RPMI8226 (cell line): ENCODE measurements around the gene FCGR2B.
"Not testable (repeated sequence)": the region's sequence is repeated elsewhere in the genome, so short reads cannot be mapped to it uniquely, and the experiment has no call there.

Experiments
- DNase-seq: peaks from one replicate; pipeline ENCODE4 v3.0.0-alpha.2; 2015

The FCGR2B gene

GRCh38 chr1:161706482-161707347 is 43.8 kb downstream of the FCGR2B start, which contains the start of gene FCRLA:
FCRLA (plus strand) TSS chr1:161707229; CDS start chr1:161707265, 36 bp downstream.
- peak; percentile 60 for DNase-seq

DNA sequence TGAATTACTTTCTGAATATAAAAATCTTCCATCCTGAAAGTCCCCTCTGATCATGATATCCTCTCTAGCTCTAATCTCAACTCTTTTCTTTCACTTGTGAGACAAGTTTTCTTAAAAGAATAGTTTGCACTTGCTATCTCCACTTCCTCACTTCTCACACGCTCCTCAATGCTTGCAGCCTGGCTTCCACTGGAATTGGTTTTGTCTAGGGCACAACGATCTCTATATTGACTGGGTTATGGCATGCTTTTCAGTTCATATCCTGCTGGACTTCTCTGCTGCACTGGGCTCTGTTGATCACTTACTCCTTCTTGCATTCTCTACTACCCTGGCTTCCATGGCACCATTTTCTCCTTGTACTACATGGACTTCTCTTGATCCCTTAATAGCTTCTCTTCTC is 44.6 kb downstream of the FCGR2B start:
- DNase-seq, result no peak

DNA sequence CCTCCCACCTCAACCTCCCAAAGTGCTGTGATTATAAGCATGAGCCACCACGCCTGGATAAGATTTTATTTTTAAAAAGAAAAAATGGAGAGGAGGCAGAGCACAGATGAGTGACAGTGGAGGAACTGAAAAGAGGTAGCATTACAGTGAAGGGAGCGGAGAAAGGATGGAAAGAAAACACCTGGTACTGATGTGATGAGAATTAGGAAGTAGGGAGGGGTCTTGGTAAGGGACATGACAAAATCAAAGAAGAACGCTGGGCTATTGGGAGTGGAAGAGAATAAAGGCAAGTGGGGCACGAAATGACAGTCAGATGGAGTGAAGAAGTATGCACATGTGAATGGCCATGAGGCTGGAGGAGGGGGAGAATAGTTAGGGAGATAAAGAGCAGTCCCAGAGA is 46.4 kb downstream of the FCGR2B start:
- DNase-seq, result no peak

DNA sequence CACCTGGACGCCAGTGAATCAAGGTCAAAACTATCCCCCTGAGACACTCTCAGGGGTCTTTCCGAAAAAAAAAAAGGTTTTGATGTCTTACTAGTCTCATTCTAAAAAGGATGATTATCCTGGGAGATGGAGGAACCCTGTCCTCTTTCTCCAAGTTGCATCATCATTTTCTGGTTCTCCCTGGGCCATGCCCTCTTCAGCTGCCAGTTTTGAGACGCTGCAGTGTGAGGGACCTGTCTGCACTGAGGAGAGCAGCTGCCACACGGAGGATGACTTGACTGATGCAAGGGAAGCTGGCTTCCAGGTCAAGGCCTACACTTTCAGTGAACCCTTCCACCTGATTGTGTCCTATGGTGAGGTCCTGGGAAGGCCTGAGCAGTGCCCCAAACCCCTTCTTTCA is 47.6 kb downstream of the FCGR2B start:
- no peak for DNase-seq

- peak; percentile 65 for DNase-seq
These were observed 55.8 kb downstream of the FCGR2B start for GRCh38 chr1:161718559-161719324.

GRCh38 chr1:161719325-161719611 is 56.3 kb downstream of the FCGR2B start:
- no peak for DNase-seq

DNA sequence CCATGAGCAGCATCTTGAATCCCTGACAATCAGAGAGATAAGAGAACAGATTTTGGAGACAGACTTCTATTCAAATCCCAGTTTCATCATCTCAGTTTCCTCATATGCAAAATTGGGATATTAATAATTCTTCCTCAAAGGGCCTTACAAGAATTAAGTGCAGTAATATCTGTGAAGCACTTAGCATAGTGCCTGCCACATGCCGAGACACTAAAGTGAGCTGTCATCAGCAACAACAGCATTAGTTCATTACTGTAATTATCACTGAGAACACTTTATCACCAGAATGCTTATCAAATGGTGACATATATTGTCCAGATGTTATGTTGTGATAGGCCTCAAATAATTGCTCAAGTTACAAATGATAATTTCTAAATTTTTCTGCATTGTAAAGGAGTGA is 57.5 kb downstream of the FCGR2B start:
- DNase-seq, result no peak

- DNase-seq, result no peak
These were observed 58.2 kb downstream of the FCGR2B start, which contains the start of gene FCRLB for GRCh38 chr1:161720956-161721737. FCRLB (plus strand) TSS chr1:161721544; CDS start chr1:161722673, 1,129 bp downstream.

DNA sequence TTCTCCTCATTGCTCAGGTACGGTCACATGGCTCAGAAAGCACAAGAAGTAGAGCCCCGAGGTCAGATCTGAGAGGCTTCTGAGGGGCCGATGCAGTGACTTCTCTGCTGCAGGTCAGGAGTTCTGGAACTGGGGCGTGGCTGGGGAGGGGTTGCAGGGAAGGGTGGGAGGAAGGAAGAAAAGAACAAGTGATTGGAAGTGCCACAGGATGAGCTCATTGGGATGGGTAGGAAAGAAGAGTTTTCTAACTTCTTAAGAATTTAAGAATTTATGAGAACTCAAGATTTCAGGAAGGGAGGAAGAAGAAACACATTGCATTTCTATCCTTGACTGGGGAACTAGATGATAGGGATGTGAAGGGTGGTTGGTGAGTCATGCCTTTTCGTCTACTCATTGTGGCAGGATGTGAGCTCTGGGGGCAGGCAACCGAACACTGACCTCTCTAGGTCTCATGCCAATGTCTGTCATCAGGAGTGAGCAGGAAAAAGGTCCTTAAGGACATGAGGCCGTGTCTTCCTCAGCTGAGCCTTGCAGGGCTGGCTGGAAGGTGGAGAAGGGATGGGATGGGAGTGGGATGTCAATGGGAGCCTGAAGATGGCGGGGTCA is 58.9 kb downstream of the FCGR2B start:
- DNase-seq, result no peak

GRCh38 chr1:161722406-161722805 is 59.5 kb downstream of the FCGR2B start:
- DNase-seq, result no peak

- DNase-seq, result no peak
These were observed 60.7 kb downstream of the FCGR2B start for GRCh38 chr1:161723459-161724141.

DNA sequence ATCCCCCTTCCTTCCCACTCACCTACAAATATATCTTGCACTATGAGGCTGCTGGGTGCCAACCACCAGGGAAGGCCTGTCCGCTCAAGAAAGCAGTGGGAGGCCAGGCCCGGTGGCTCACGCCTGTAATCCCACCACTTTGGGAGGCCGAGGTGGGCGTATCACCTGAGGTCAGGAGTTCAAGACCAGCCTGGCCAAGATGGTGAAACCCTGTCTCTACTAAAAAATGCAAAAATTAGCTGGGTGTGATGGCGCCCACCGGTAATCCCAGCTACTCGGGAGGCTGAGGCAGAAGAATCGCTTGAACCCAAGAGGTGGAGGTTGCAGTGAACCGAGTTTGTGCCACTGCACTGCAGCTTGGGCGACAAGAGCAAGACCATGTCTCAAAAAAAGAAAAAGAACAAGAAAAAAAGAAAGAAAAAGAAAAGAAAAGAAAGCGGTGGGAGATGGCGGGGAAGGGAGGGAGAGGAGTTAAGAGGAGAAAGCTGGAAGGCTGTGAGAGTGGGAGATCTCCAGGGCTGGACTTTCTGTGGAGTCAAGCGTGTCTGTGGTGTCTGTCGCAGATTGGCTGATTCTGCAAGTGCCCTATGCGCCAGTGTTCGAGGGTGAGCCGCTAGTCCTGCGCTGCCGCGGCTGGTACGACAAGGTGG is 62.4 kb downstream of the FCGR2B start:
- DNase-seq, result not testable (repeated sequence)

GRCh38 chr1:161725908-161726472 is 63.0 kb downstream of the FCGR2B start:
- DNase-seq, result peak; percentile 69

DNA sequence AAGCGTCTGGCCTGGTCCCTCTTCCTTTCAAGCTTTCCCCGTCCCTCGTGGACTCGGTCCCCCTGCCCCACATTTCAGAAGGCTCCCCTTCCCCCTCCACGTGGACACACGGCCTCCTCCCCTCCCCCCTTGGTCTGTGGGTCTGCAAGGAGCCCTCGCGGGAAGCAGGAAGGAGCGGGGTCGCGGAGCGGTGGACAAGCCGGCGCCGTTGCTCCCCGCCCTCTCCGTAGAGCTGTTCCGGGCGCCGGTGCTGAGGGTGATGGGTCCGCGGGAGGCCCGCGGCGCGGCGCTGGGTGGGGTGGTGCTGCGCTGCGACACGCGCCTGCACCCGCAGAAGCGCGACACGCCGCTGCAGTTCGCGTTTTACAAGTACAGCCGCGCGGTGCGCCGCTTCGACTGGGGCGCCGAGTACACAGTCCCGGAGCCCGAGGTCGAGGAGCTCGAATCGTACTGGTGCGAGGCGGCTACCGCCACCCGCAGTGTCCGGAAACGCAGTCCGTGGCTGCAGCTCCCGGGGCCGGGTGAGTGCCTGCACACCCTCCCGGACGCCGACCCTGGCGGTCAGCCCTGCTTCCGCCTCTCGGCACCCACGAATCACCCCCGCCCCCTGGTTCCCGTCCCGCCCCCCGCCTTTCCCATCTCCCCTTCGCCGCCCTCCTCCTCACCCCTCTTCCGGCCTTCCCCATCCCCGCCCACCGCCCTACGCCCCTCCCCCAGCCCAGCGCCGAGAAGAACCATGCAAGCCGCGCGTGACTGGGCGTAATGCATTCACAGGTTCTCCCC is 63.7 kb downstream of the FCGR2B start:
- peak; percentile 90 for DNase-seq

GRCh38 chr1:161727256-161727924 is 64.4 kb downstream of the FCGR2B start:
- DNase-seq, result peak; percentile 80
